H9 (cell line): ENCODE data around the gene SPRY2. TPM values are rescaled to one million over a fixed set of nuclear protein-coding genes. Genes with fewer than 3 reads are reported as not detected.

ENCODE experiments used
- DNase-seq: peaks from one replicate; pipeline ENCODE4 v3.0.0-alpha.2; 2017
- H2AFZ ChIP-seq: one replicate; pipeline ENCODE4 v1.6.1; 2013; ENCODE audit warnings: mild to moderate bottlenecking, low read length, control low read depth, moderate library complexity
- H2AK5ac ChIP-seq: 2 replicates; pipeline ENCODE4 v1.6.1; 2013; ENCODE audit warnings: low read length, control low read depth, mixed read lengths; ENCODE audit not compliant: insufficient read length
- H2BK120ac ChIP-seq: one replicate; pipeline ENCODE4 v1.6.1; 2013; ENCODE audit warnings: low read depth, mild to moderate bottlenecking, low read length, control low read depth, inconsistent platforms; ENCODE audit not compliant: poor library complexity, severe bottlenecking
- H2BK12ac ChIP-seq: 2 replicates; pipeline ENCODE4 v1.6.1; 2013; ENCODE audit warnings: low read length, control low read depth, mixed read lengths, low read depth; ENCODE audit not compliant: insufficient read length
- H2BK15ac ChIP-seq: 2 replicates; pipeline ENCODE4 v1.6.1; 2013; ENCODE audit warnings: low read depth, low read length, control low read depth
- H2BK20ac ChIP-seq: one replicate; pipeline ENCODE4 v1.6.1; 2013; ENCODE audit warnings: low read depth, mild to moderate bottlenecking, low read length, control low read depth, inconsistent platforms; ENCODE audit not compliant: poor library complexity, severe bottlenecking
- H2BK5ac ChIP-seq: 2 replicates; pipeline ENCODE4 v1.6.1; 2013; ENCODE audit warnings: low read length, control low read depth, mixed read lengths; ENCODE audit not compliant: insufficient read length
- H3K14ac ChIP-seq: 2 replicates; pipeline ENCODE4 v1.6.1; 2013; ENCODE audit warnings: low read length, control low read depth; ENCODE audit not compliant: insufficient read depth
- H3K18ac ChIP-seq: 2 replicates; pipeline ENCODE4 v1.6.1; 2013; ENCODE audit warnings: low read depth, mild to moderate bottlenecking, mixed read lengths, low read length, control low read depth; ENCODE audit not compliant: insufficient read length
- H3K23ac ChIP-seq: 2 replicates; pipeline ENCODE4 v1.6.1; 2013; ENCODE audit warnings: low read length, control low read depth, mixed read lengths, low read depth; ENCODE audit not compliant: insufficient read length
- H3K23me2 ChIP-seq: 2 replicates; pipeline ENCODE4 v1.6.1; 2013; ENCODE audit warnings: low read depth, mild to moderate bottlenecking, mixed read lengths, low read length, control low read depth; ENCODE audit not compliant: insufficient read length, poor library complexity, severe bottlenecking
- H3K27ac ChIP-seq: 2 replicates; pipeline ENCODE4 v1.5.1; 2013; ENCODE audit warnings: low read length, control low read depth, mixed read lengths, low read depth; ENCODE audit not compliant: insufficient read length
- H3K27me3 ChIP-seq: 2 replicates; pipeline ENCODE4 v1.6.1; 2013; ENCODE audit warnings: low read length, control low read depth, inconsistent platforms; ENCODE audit not compliant: insufficient read depth
- H3K4ac ChIP-seq: 2 replicates; pipeline ENCODE4 v1.6.1; 2013; ENCODE audit warnings: low read depth, mild to moderate bottlenecking, control low read depth, inconsistent platforms, low read length, moderate library complexity
- H3K4me1 ChIP-seq: 2 replicates; pipeline ENCODE4 v1.6.1; 2013; ENCODE audit warnings: low read length, control low read depth, inconsistent platforms; ENCODE audit not compliant: insufficient read depth
- H3K4me2 ChIP-seq: 2 replicates; pipeline ENCODE4 v1.6.1; 2013; ENCODE audit warnings: low read length, control low read depth, mixed read lengths; ENCODE audit not compliant: insufficient read length, insufficient read depth
- H3K56ac ChIP-seq: 2 replicates; pipeline ENCODE4 v1.6.1; 2013; ENCODE audit warnings: low read depth, mild to moderate bottlenecking, mixed read lengths, low read length, control low read depth; ENCODE audit not compliant: insufficient read length
- H3K79me1 ChIP-seq: 2 replicates; pipeline ENCODE4 v1.6.1; 2013; ENCODE audit warnings: low read depth, mild to moderate bottlenecking, moderate library complexity, low read length, control low read depth, inconsistent platforms; ENCODE audit not compliant: insufficient read depth, poor library complexity, severe bottlenecking
- H3K79me2 ChIP-seq: 2 replicates; pipeline ENCODE4 v1.6.1; 2013; ENCODE audit warnings: low read length, control low read depth, inconsistent platforms; ENCODE audit not compliant: insufficient read depth
- H3K9ac ChIP-seq: 2 replicates; pipeline ENCODE4 v1.6.1; 2013; ENCODE audit warnings: low read length, control low read depth, mixed read lengths; ENCODE audit not compliant: insufficient read length; ENCODE audit errors: extremely low read depth
- H3K9me3 ChIP-seq: one replicate; pipeline ENCODE4 v1.6.1; 2013; ENCODE audit warnings: low read depth, low read length, inconsistent platforms; ENCODE audit not compliant: control insufficient read depth
- H3T11ph ChIP-seq: one replicate; pipeline ENCODE4 v1.6.1; 2013; ENCODE audit warnings: mild to moderate bottlenecking, low read length, control low read depth, inconsistent platforms
- H4K20me1 ChIP-seq: one replicate; pipeline ENCODE4 v1.6.1; 2013; ENCODE audit not compliant: control insufficient read depth, insufficient read length, insufficient read depth
- H4K5ac ChIP-seq: 2 replicates; pipeline ENCODE4 v1.6.1; 2013; ENCODE audit warnings: low read depth, mild to moderate bottlenecking, mixed read lengths, low read length, control low read depth; ENCODE audit not compliant: insufficient read length
- H4K8ac ChIP-seq: replicated peaks from 2 replicates; pipeline ENCODE4 v1.6.1; 2013; ENCODE audit warnings: low read length, control low read depth, mixed read lengths, low read depth; ENCODE audit not compliant: insufficient read length
- H4K91ac ChIP-seq: 2 replicates; pipeline ENCODE4 v1.6.1; 2013; ENCODE audit warnings: low read depth, mild to moderate bottlenecking, moderate library complexity, mixed read lengths, low read length, control low read depth; ENCODE audit not compliant: insufficient read length
- H3K27ac Mint-ChIP-seq, 3 experiments: 2 replicates in 2 of 3; 3 replicates in 1 of 3; pipeline ENCODE4 v1.8.0; 2020 to 2021; ENCODE audit warnings: mixed read lengths in 3 of 3, mild to moderate bottlenecking in 1 of 3, moderate library complexity in 1 of 3
- H3K27me3 Mint-ChIP-seq: 2 replicates; pipeline ENCODE4 v1.8.0; 2021; ENCODE audit warnings: low read depth, mild to moderate bottlenecking, moderate library complexity, mixed read lengths
- H3K36me3 Mint-ChIP-seq, 3 experiments: 2 replicates in 2 of 3; 3 replicates in 1 of 3; pipeline ENCODE4 v1.8.0; 2020 to 2021; ENCODE audit warnings: low read depth in 3 of 3, mixed read lengths in 3 of 3; ENCODE audit not compliant: insufficient read depth in 1 of 3
- H3K4me1 Mint-ChIP-seq, 2 experiments: 2 replicates each; pipeline ENCODE4 v1.8.0; 2020; ENCODE audit warnings: mixed read lengths in 2 of 2
- H3K4me3 Mint-ChIP-seq, 2 experiments: 2 replicates in 1 of 2; 3 replicates in 1 of 2; pipeline ENCODE4 v1.8.0; 2020 to 2021; ENCODE audit warnings: mild to moderate bottlenecking in 2 of 2, mixed read lengths in 2 of 2, moderate library complexity in 1 of 2
- H3K9me3 Mint-ChIP-seq, 2 experiments: 2 replicates in 1 of 2; 3 replicates in 1 of 2; pipeline ENCODE4 v1.8.0; 2020; ENCODE audit warnings: mild to moderate bottlenecking in 2 of 2, mixed read lengths in 2 of 2, moderate library complexity in 1 of 2
- WGBS: extraction: QIAGEN DNeasy Blood & Tissue Kit; methylation state at CpG from one replicate; pipeline ENCODE4 v1.1.7; 2013; ENCODE audit warnings: missing lambda C conversion rate, low lambda C conversion rate, mixed read lengths; ENCODE audit not compliant: insufficient read length; ENCODE audit errors: extremely low coverage; 5-methylcytosine and 5-hydroxymethylcytosine counted together
- total RNA-seq: library from RNA; stranded (reverse); gene quantifications from 2 replicates; pipeline ENCODE4 v1.2.1, GENCODE V29; 2021
- TF ChIP-seq, protein P1 (sequence below): fragments of 200-600 bp; sonication (generic); conservative IDR thresholded peaks from 3 replicates; pipeline ENCODE4 v1.8.0; 2021; ENCODE audit warnings: antibody characterized with exemption, mild to moderate bottlenecking

Gene SPRY2
- total RNA-seq, 1 experiment from 2014 or later = 56.4 TPM

DNA sequence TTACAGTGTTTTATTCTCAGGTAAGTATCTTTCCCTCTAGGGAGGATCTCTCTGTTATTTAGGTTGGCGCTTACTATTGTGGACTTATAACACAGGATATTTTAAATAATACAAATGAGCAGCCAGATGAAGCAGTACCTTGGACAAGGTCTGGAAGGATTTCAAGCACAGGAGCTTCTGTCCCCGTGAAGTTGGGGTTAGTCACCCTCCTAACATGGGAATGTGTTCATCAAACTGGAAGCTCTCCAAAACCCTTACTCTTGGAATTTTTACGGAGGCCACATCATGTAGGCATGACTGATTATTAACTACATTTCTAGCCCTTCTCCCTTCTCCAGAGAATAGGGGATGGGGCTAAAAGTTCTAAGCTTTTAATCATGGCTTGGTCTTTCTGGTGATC is 38.3 kb upstream of the SPRY2 start:
- Histone ChIP-seq H2BK15ac (no peak overlapping the region), H3K27me3 (no peaks in the 10 kb centered on the region), H2AK5ac (no peak overlapping the region), H2BK12ac (no peak overlapping the region), H4K91ac (no peak overlapping the region), H3K23ac (no peak overlapping the region), H3K56ac (no peak overlapping the region), H3K4me1 (no peaks in the 10 kb centered on the region), H3K79me1 (no peaks in the 10 kb centered on the region), H2AFZ (no peak overlapping the region), H3K23me2 (no peaks in the 10 kb centered on the region), H4K20me1 (no peaks in the 10 kb centered on the region), H3K14ac (no peak overlapping the region), H4K8ac (no peak overlapping the region), H2BK120ac (no peak overlapping the region), H4K5ac (no peak overlapping the region), H3K4ac (no peak overlapping the region), H3K9me3 (no peaks in the 10 kb centered on the region), H3K79me2 (no peaks in the 10 kb centered on the region), H3K18ac (no peak overlapping the region), H3K4me2 (no peak overlapping the region), H2BK5ac (no peak overlapping the region), H2BK20ac (no peak overlapping the region), H3T11ph (no peak overlapping the region), H3K27ac (no peak overlapping the region), H3K9ac (no peak overlapping the region)
- H3K27ac Mint-ChIP-seq = no peak overlapping the region
- TF ChIP-seq, protein P1, sequence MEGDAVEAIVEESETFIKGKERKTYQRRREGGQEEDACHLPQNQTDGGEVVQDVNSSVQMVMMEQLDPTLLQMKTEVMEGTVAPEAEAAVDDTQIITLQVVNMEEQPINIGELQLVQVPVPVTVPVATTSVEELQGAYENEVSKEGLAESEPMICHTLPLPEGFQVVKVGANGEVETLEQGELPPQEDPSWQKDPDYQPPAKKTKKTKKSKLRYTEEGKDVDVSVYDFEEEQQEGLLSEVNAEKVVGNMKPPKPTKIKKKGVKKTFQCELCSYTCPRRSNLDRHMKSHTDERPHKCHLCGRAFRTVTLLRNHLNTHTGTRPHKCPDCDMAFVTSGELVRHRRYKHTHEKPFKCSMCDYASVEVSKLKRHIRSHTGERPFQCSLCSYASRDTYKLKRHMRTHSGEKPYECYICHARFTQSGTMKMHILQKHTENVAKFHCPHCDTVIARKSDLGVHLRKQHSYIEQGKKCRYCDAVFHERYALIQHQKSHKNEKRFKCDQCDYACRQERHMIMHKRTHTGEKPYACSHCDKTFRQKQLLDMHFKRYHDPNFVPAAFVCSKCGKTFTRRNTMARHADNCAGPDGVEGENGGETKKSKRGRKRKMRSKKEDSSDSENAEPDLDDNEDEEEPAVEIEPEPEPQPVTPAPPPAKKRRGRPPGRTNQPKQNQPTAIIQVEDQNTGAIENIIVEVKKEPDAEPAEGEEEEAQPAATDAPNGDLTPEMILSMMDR = no peak
- no CpG with 5 or more reads among the region's 3 CpGs for WGBS
- no peak for DNase-seq
- H3K4me1 Mint-ChIP-seq = no peaks in the 10 kb centered on the region
- no peak overlapping the region for H3K4me3 Mint-ChIP-seq
- 0 out of 7 replicates have a peak, but pooled peaks cover 0 to 3% (median 2%) of the 10 kb centered on the region in 3 experiments for H3K36me3 Mint-ChIP-seq
- H3K27me3 Mint-ChIP-seq = no peaks in the 10 kb centered on the region
- H3K9me3 Mint-ChIP-seq = peaks cover 0 to 2% of the 10 kb centered on the region in 2 experiments; a peak in 3 of 5 replicates
